ENCODE measurements around the gene MUC6.

MUC6 gene

GRCh38 chr11:1014276-1014675, 22.2 kb downstream of the MUC6 start:
- WGBS (ENCODE audit: insufficient coverage, insufficient read length) = no CpG with 5 or more reads among the region's 14 CpGs
- Histone ChIP-seq H3K36me3 (ENCODE audit: control insufficient read depth, insufficient read depth, low read length) (peaks cover 20% of the 10 kb centered on the region), H3K9me3 (ENCODE audit: control insufficient read depth, insufficient read depth, low read length) (no peaks in the 10 kb centered on the region; the same call in 1 of the 2 replicates), H3K27me3 (ENCODE audit: control insufficient read depth, insufficient read depth, low read length) (no peaks in the 10 kb centered on the region), H3K4me3 (ENCODE audit: low read length) (no peak overlapping the region), H3K4me1 (ENCODE audit: control insufficient read depth, insufficient read depth, low read length) (no peaks in the 10 kb centered on the region; the same call in 1 of the 2 replicates), H3K27ac (ENCODE audit: low read length) (no peak overlapping the region)
- DNase-seq (ENCODE audit: low read depth, low spot score) = no peak

GRCh38 chr11:1013631-1013935, 22.9 kb downstream of the MUC6 start:
- no peak overlapping the region for H3K4me3 ChIP-seq (ENCODE audit: low read length)
- H3K36me3 ChIP-seq (ENCODE audit: control insufficient read depth, insufficient read depth, low read length) = peaks cover 20% of the 10 kb centered on the region

GRCh38 chr11:1012740-1013630, 23.5 kb downstream of the MUC6 start:
- DNase-seq (ENCODE audit: low read depth, low spot score) = no peak
- H3K27ac ChIP-seq (ENCODE audit: low read length) = no peak overlapping the region
- H3K9me3 ChIP-seq (ENCODE audit: control insufficient read depth, insufficient read depth, low read length) = no peaks in the 10 kb centered on the region; the same call in 1 of the 2 replicates
- WGBS (ENCODE audit: insufficient coverage, insufficient read length) = no CpG with 5 or more reads among the region's 28 CpGs
- peaks cover 20% of the 10 kb centered on the region for H3K36me3 ChIP-seq (ENCODE audit: control insufficient read depth, insufficient read depth, low read length)
- no peaks in the 10 kb centered on the region for H3K4me1 ChIP-seq (ENCODE audit: control insufficient read depth, insufficient read depth, low read length)
- no peak overlapping the region for H3K4me3 ChIP-seq (ENCODE audit: low read length)
- no peaks in the 10 kb centered on the region for H3K27me3 ChIP-seq (ENCODE audit: control insufficient read depth, insufficient read depth, low read length)

More at GRCh38 chr11:1013631-1013935, 22.9 kb downstream of the MUC6 start:
- no peaks in the 10 kb centered on the region for H3K27me3 ChIP-seq (ENCODE audit: control insufficient read depth, insufficient read depth, low read length)
- no CpG with 5 or more reads among the region's 12 CpGs for WGBS (ENCODE audit: insufficient coverage, insufficient read length)
- no peaks in the 10 kb centered on the region; the same call in 1 of the 2 replicates for H3K9me3 ChIP-seq (ENCODE audit: control insufficient read depth, insufficient read depth, low read length)
- H3K27ac ChIP-seq (ENCODE audit: low read length) = no peak overlapping the region
- DNase-seq (ENCODE audit: low read depth, low spot score) = no peak
- no peaks in the 10 kb centered on the region for H3K4me1 ChIP-seq (ENCODE audit: control insufficient read depth, insufficient read depth, low read length)

- WGBS (ENCODE audit: insufficient coverage, insufficient read length) = no CpG with 5 or more reads among the region's 17 CpGs
- no peaks in the 10 kb centered on the region for H3K4me1 ChIP-seq (ENCODE audit: control insufficient read depth, insufficient read depth, low read length)
- peaks cover 23% of the 10 kb centered on the region for H3K36me3 ChIP-seq (ENCODE audit: control insufficient read depth, insufficient read depth, low read length)
These were observed 24.2 kb downstream of the MUC6 start for GRCh38 chr11:1012291-1012690.

GRCh38 chr11:1011320-1011698, 25.2 kb downstream of the MUC6 start:
- Histone ChIP-seq H3K4me3 (ENCODE audit: low read length) (no peak overlapping the region), H3K36me3 (ENCODE audit: control insufficient read depth, insufficient read depth, low read length) (peaks cover 23% of the 10 kb centered on the region), H3K27ac (ENCODE audit: low read length) (no peak overlapping the region), H3K4me1 (ENCODE audit: control insufficient read depth, insufficient read depth, low read length) (no peaks in the 10 kb centered on the region), H3K27me3 (ENCODE audit: control insufficient read depth, insufficient read depth, low read length) (no peaks in the 10 kb centered on the region), H3K9me3 (ENCODE audit: control insufficient read depth, insufficient read depth, low read length) (no peaks in the 10 kb centered on the region)
- DNase-seq (ENCODE audit: low read depth, low spot score) = no peak
- no CpG with 5 or more reads among the region's 17 CpGs for WGBS (ENCODE audit: insufficient coverage, insufficient read length)

More at GRCh38 chr11:1012291-1012690, 24.2 kb downstream of the MUC6 start:
- Histone ChIP-seq H3K27me3 (ENCODE audit: control insufficient read depth, insufficient read depth, low read length) (no peaks in the 10 kb centered on the region), H3K27ac (ENCODE audit: low read length) (no peak overlapping the region), H3K4me3 (ENCODE audit: low read length) (no peak overlapping the region), H3K9me3 (ENCODE audit: control insufficient read depth, insufficient read depth, low read length) (no peaks in the 10 kb centered on the region; the same call in 1 of the 2 replicates)
- DNase-seq (ENCODE audit: low read depth, low spot score) = no peak

GRCh38 chr11:1010551-1011319, 25.8 kb downstream of the MUC6 start:
- Histone ChIP-seq H3K9me3 (ENCODE audit: control insufficient read depth, insufficient read depth, low read length) (no peaks in the 10 kb centered on the region), H3K27me3 (ENCODE audit: control insufficient read depth, insufficient read depth, low read length) (no peaks in the 10 kb centered on the region), H3K27ac (ENCODE audit: low read length) (no peak overlapping the region), H3K36me3 (ENCODE audit: control insufficient read depth, insufficient read depth, low read length) (peaks cover 23% of the 10 kb centered on the region), H3K4me3 (ENCODE audit: low read length) (no peak overlapping the region), H3K4me1 (ENCODE audit: control insufficient read depth, insufficient read depth, low read length) (no peaks in the 10 kb centered on the region)
- DNase-seq (ENCODE audit: low read depth, low spot score) = no peak
- WGBS (ENCODE audit: insufficient coverage, insufficient read length) = 100% methylated on average over 4 of the region's 35 CpGs

GRCh38 chr11:1009991-1010390, 26.5 kb downstream of the MUC6 start:
- no peak overlapping the region for H3K27ac ChIP-seq (ENCODE audit: low read length)
- no peak for DNase-seq (ENCODE audit: low read depth, low spot score)
- H3K9me3 ChIP-seq (ENCODE audit: control insufficient read depth, insufficient read depth, low read length) = no peaks in the 10 kb centered on the region
- no CpG with 5 or more reads among the region's 17 CpGs for WGBS (ENCODE audit: insufficient coverage, insufficient read length)
- H3K4me1 ChIP-seq (ENCODE audit: control insufficient read depth, insufficient read depth, low read length) = no peaks in the 10 kb centered on the region
- no peak overlapping the region for H3K4me3 ChIP-seq (ENCODE audit: low read length)
- peaks cover 23% of the 10 kb centered on the region for H3K36me3 ChIP-seq (ENCODE audit: control insufficient read depth, insufficient read depth, low read length)
- no peaks in the 10 kb centered on the region for H3K27me3 ChIP-seq (ENCODE audit: control insufficient read depth, insufficient read depth, low read length)

- WGBS (ENCODE audit: insufficient coverage, insufficient read length) = no CpG with 5 or more reads among the region's 33 CpGs
- Histone ChIP-seq H3K36me3 (ENCODE audit: control insufficient read depth, insufficient read depth, low read length) (peaks cover 23% of the 10 kb centered on the region), H3K27me3 (ENCODE audit: control insufficient read depth, insufficient read depth, low read length) (no peaks in the 10 kb centered on the region)
These were observed 27.1 kb downstream of the MUC6 start for GRCh38 chr11:1009371-1009770.

GRCh38 chr11:1008803-1009145, 27.7 kb downstream of the MUC6 start:
- no CpG with 5 or more reads among the region's 11 CpGs for WGBS (ENCODE audit: insufficient coverage, insufficient read length)
- DNase-seq (ENCODE audit: low read depth, low spot score) = no peak
- no peaks in the 10 kb centered on the region for H3K9me3 ChIP-seq (ENCODE audit: control insufficient read depth, insufficient read depth, low read length)
- peaks cover 23% of the 10 kb centered on the region for H3K36me3 ChIP-seq (ENCODE audit: control insufficient read depth, insufficient read depth, low read length)
- no peaks in the 10 kb centered on the region for H3K27me3 ChIP-seq (ENCODE audit: control insufficient read depth, insufficient read depth, low read length)
- no peak overlapping the region for H3K4me3 ChIP-seq (ENCODE audit: low read length)
- no peaks in the 10 kb centered on the region for H3K4me1 ChIP-seq (ENCODE audit: control insufficient read depth, insufficient read depth, low read length)
- no peak overlapping the region for H3K27ac ChIP-seq (ENCODE audit: low read length)

More at GRCh38 chr11:1009371-1009770, 27.1 kb downstream of the MUC6 start:
- Histone ChIP-seq H3K4me3 (ENCODE audit: low read length) (no peak overlapping the region), H3K9me3 (ENCODE audit: control insufficient read depth, insufficient read depth, low read length) (no peaks in the 10 kb centered on the region), H3K4me1 (ENCODE audit: control insufficient read depth, insufficient read depth, low read length) (no peaks in the 10 kb centered on the region), H3K27ac (ENCODE audit: low read length) (no peak overlapping the region)
- DNase-seq (ENCODE audit: low read depth, low spot score) = no peak

- no peak overlapping the region for H3K4me3 ChIP-seq (ENCODE audit: low read length)
- no peak for DNase-seq (ENCODE audit: low read depth, low spot score)
- H3K36me3 ChIP-seq (ENCODE audit: control insufficient read depth, insufficient read depth, low read length) = peaks cover 25% of the 10 kb centered on the region
- H3K27ac ChIP-seq (ENCODE audit: low read length) = no peak overlapping the region
- WGBS (ENCODE audit: insufficient coverage, insufficient read length) = no CpG with 5 or more reads among the region's 38 CpGs
- no peaks in the 10 kb centered on the region for H3K27me3 ChIP-seq (ENCODE audit: control insufficient read depth, insufficient read depth, low read length)
- no peaks in the 10 kb centered on the region for H3K4me1 ChIP-seq (ENCODE audit: control insufficient read depth, insufficient read depth, low read length)
- H3K9me3 ChIP-seq (ENCODE audit: control insufficient read depth, insufficient read depth, low read length) = no peaks in the 10 kb centered on the region
These were observed 28.3 kb downstream of the MUC6 start for GRCh38 chr11:1008001-1008802.

Measured in iPS DF 6.9 (cell line).